ENCODE results near the gene SERHL2.
"Not testable (repeated sequence)": the region's sequence is repeated elsewhere in the genome, so short reads cannot be mapped to it uniquely, and the experiment has no call there.

Gene SERHL2

DNA sequence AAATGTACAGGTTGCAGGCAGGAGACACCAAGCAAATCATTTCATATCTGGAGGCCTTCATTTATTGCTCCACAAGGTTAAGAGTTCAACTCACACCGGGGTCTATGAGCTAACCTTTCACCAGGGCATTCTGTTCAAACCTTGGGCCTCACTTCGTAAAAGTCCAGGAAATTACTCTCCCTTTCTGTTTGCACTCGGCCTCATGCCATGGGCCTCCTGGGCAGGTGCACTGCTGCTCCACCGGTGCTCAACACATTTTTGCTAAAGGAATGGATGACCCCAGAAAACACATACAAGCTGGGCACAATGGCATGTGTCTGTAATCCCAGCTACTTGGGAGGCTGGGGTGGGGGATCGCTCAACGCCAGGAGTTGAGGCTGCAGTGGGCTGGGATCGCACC, 17.6 kb upstream of the SERHL2 start:
- no peak for DNase-seq

GRCh38 chr22:42536634-42537033, 17.1 kb upstream of the SERHL2 start:
- DNase-seq, result not testable (repeated sequence)

- DNase-seq, result not testable (repeated sequence)
These were observed 16.4 kb upstream of the SERHL2 start for GRCh38 chr22:42537199-42537831.

- not testable (repeated sequence) for DNase-seq
These were observed 14.5 kb upstream of the SERHL2 start for GRCh38 chr22:42539236-42539771.

DNA sequence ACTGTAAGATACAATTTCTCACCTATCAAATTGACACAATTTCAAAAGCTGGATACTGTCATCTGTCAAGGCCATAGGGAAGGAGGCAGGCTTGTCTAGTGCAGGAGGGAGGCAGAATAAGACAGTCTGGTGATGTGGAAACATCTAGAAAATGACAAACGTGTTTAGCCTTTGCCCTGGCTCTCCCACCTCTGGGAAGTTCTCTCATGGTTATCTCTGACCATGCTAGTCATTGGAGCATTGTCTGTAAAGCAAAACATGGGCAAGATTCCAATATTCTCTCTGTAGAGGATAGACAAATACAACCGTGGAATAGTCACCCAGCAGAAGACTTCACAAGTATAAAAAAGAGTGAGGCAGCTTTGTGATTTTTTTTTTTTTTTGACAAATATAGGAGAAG, 9.1 kb upstream of the SERHL2 start:
- no peak for DNase-seq

GRCh38 chr22:42547562-42547961, 6.2 kb upstream of the SERHL2 start:
- no peak for DNase-seq

DNA sequence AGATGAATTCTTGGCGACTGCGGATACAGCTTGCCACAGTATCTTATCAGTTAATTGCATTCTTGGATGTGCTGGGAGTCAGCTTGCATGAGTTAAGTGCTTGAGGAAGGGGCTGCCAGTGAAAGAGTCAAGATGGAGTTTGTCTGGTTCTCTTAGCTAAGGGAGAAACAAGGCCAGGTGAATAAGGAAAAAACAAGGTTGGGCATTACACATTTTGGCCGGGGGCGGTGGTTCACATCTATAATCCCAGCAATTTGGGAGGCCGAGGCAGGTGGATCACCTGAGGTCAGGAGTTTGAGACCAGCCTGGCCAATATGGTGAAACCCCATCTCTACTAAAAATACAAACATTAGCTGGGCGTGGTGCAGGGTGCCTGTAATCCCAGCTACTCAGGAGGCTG, 5.6 kb upstream of the SERHL2 start:
- not testable (repeated sequence) for DNase-seq

DNA sequence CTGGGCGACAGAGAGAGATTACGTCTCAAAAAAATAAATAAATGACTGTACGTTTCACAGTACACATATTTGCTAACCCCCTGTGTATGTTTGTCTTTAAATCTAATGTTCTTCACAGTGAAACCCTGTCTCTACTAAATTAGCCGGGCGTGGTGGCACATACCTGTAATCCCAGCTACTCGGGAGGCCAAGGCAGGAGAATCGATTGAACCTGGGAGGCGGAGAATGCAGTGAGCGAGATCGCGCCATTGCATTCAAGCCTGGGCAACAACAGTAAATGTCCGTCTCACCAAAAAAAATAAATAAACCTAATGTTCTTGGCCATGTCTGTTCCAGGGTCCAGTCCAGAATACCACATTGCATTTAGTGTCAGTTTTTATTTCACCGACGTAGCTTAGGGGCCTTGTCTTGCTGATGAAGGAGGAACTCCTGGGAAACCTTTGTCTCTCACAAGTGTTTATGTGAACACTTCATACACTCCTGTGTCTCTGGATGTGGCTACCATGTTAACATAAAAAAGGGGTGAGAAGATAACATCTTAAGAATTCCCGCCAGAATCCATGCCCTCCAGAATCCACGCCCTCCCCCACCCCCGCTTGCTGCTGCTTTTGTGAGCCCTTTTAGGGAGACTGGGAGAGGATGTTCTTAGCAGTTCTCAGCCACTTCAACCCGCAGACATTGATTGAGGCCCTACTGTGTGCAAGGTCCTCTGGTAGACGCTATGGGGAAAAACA, 5.0 kb upstream of the SERHL2 start:
- no peak for DNase-seq

- DNase-seq, result no peak
These were observed 4.3 kb upstream of the SERHL2 start for GRCh38 chr22:42549331-42550060.

DNA sequence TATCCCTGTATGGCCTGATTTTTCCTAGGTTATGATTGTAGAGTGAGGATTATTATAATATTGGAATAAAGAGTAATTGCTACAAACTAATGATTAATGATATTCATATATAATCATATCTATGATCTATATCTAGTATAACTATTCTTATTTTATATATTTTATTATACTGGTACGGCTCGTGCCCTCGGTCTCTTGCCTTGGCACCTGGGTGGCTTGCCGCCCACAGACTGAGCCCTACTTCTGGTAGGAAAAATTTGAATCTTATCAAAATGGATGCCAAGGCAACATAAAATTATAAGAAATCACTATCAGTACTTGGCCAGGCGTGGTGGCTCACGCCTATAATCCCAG, 1.5 kb upstream of the SERHL2 start:
- not testable (repeated sequence) for DNase-seq

- no peak for DNase-seq
These were observed 6.6 kb downstream of the SERHL2 start for GRCh38 chr22:42560381-42560780.

DNA sequence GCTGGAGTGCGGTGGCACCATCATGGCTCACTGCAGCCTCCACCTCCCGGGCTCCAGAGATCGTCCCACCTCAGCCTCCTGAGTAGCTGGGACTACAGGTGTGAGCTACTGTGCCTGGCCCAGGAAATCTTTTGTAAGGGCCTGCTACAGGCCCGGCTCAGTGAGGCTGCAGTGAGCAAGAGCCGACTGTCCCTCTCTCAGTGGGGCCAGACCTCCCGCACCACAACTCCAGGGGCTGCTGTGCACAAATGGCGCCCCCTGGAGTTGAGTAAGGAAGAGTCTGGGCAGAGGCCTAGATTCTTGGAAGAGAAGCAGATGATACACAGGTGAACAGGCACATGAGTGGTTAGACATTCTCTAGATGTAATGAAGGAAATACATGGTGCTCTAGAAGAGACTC, 7.0 kb downstream of the SERHL2 start:
- DNase-seq, result peak in 1 of 2 experiments; percentile 35

DNA sequence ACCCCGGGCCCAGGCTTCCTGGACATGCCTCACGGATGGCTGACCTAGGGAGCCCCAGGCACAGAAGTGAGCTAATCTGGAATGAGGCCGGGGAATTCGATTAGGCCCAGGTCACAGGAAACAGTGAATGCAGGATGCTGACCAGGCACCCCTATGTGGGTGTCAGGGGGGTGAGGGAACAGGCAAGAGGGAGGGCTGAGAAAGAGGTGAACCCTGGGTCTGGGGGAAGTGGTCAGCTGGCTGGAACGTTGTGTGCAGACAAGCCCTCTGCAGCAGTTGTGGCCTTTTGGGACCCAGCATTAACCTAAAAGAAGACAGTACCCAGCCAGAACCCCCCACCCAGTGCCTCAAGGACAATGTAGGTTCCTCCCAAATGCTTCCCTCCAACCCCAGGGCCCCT, 8.1 kb downstream of the SERHL2 start:
- no peak for DNase-seq

GRCh38 chr22:42562279-42562678, 8.5 kb downstream of the SERHL2 start:
- no peak for DNase-seq

DNA sequence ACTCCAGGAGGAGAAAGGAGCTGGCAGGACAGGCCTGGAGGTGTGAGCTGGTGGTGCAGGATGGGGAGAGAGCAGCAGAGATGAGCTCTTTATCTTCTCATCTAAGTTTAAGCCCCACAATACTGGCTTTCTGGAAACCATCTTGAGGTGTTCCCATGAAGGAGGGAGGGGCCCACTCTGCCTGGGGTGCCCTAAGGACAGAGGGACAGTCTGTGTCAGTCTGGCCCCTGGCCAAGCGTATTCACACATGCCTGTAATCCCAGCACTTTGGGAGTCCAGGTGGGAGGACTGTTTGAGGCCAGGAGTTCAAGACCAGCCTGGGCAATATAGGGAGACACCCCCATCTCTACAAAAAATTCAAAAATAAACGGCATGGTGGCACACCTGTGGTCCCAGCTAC, 8.9 kb downstream of the SERHL2 start:
- DNase-seq, result no peak

DNA sequence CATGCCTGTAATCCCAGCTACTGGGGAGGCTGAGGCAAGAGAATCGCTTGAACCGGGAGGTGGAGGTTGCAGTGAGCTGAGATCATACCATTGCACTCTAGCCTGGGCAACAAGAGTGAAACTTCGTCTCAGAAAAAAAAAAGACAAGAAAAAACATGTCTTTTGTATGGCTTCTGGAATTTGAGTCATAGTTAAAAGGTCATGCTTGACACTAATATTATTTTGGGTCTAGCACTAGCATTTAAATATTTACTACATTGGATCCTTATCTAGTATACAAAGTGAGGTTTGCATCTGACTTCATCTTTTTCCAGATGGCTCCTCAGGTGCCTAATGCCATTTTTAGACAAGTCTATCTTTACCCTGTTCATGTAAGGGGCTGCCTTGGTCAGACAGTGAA, 10.2 kb downstream of the SERHL2 start:
- not testable (repeated sequence) for DNase-seq

DNA sequence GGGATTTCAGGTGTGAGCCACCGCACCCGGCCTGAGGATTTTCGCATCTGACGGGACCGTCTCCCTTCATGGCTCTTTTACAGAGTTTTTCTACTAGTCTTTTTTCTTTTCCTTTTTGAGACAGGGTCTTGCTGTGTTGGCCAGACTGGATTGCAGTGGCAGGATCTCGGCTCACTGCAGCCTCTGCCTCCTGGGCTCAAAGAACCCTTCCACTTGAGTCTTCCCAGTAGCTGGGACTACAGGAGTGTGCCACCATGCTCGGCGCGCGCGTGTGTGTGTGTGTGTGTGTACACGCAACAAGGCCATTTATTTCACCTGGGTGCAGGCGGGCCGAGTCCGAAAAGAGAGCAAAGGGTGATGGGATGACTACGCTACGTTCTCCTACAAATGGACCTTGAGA, 10.9 kb downstream of the SERHL2 start:
- DNase-seq, result no peak

- no peak for DNase-seq
These were observed 12.2 kb downstream of the SERHL2 start for GRCh38 chr22:42565956-42566355.

DNA sequence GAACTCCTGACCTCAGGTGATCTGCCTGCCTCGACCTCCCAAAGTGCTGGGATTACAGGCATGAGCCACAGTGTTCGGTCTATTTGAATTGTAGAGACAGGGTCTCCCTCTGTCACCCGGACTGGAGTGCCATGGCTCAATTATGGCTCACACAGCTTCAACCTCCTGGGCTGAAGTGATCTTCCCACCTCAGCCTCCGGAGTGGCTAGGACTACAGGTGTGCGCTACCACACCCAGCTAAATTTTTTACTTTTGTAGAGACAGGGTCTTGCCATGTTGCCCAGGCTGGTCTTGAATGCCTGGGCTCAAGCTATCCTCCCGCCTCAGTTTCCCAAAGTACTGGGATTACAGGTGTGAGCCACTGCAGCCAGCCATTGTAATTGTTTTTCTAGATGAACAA, 14.2 kb downstream of the SERHL2 start:
- not testable (repeated sequence) for DNase-seq

- not testable (repeated sequence) for DNase-seq
These were observed 16.8 kb downstream of the SERHL2 start for GRCh38 chr22:42570580-42570979.

DNA sequence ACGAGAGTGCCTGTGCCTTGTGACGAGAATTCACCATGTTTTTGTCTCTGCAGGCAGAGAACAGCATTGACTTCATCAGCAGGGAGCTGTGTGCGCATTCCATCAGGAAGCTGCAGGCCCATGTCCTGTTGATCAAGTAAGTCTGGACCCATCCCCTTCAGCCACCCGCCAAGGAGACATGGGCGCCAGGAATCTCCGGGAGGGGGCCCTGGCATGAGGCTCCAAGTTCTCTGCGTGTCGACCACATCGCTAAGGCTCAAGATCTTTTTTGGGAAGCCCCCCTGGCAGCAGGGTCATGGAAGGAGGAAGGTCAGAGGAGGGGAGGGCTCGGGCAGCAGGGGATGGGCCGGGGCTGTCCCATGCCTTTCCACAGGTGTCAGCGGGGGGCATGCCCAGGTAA, 17.3 kb downstream of the SERHL2 start:
- not testable (repeated sequence) for DNase-seq

DNA sequence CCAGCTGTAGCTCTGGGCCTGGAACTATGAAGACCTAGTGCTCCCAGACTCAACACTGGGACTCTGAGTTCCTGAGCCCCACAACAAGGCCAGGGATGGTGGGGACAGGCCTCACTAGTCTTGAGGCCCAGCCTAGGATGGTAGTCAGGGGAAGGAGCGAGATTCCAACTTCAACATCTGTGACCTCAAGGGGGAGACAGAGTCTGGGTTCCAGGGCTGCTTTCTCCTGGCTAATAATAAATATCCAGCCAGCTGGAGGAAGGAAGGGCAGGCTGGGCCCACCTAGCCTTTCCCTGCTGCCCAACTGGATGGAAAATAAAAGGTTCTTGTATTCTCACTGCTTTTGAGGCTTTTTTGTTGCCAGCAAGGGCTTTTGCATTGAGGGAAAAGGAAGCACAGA, 20.3 kb downstream of the SERHL2 start:
- DNase-seq, result not testable (repeated sequence)

GRCh38 chr22:42574468-42574867, 20.7 kb downstream of the SERHL2 start:
- not testable (repeated sequence) for DNase-seq

Measured in NCI-H526 (cell line).